Hepatocyte (in vitro differentiated cells): ENCODE data around the gene ZNF28. TPM values are rescaled to one million over a fixed set of nuclear protein-coding genes. Genes with fewer than 3 reads are reported as not detected.
A peak's percentile ranks its signal among the peaks of the same experiment; 100 is the strongest.
"Not testable (repeated sequence)": the region's sequence is repeated elsewhere in the genome, so short reads cannot be mapped to it uniquely, and the experiment has no call there.

Experiments used
- DNase-seq: peaks from one replicate; pipeline ENCODE4 v3.0.0-alpha.2; 2016; ENCODE audit warnings: low spot score
- H2AFZ ChIP-seq: fragments of 200-600 bp; sonication (generic); 2 replicates; pipeline ENCODE4 v1.6.0; 2016; ENCODE audit warnings: antibody characterized with exemption, mild to moderate bottlenecking
- H3K27ac ChIP-seq: fragments of 200-600 bp; sonication (generic); 2 replicates; pipeline ENCODE4 v1.5.1; 2016; ENCODE audit warnings: mild to moderate bottlenecking
- H3K27me3 ChIP-seq: fragments of 200-600 bp; sonication (generic); 2 replicates; pipeline ENCODE4 v1.6.1; 2016
- H3K36me3 ChIP-seq: fragments of 200-600 bp; sonication (generic); replicated peaks from 2 replicates; pipeline ENCODE4 v1.5.1; 2016; ENCODE audit warnings: low read depth; ENCODE audit not compliant: insufficient read depth
- H3K4me1 ChIP-seq: fragments of 200-600 bp; sonication (generic); 2 replicates; pipeline ENCODE4 v1.5.1; 2016; ENCODE audit warnings: mild to moderate bottlenecking, moderate library complexity; ENCODE audit not compliant: insufficient read depth
- H3K4me2 ChIP-seq: fragments of 200-600 bp; sonication (generic); 2 replicates; pipeline ENCODE4 v1.6.0; 2016
- H3K4me3 ChIP-seq: fragments of 200-600 bp; sonication (generic); 2 replicates; pipeline ENCODE4 v1.5.1; 2016; ENCODE audit warnings: mild to moderate bottlenecking
- H3K79me2 ChIP-seq: fragments of 200-600 bp; sonication (generic); 2 replicates; pipeline ENCODE4 v1.6.0; 2017; ENCODE audit warnings: mild to moderate bottlenecking
- H3K9me2 ChIP-seq: fragments of 200-600 bp; sonication (generic); replicated peaks from 2 replicates; pipeline ENCODE4 v1.6.0; 2017; ENCODE audit warnings: mild to moderate bottlenecking; ENCODE audit not compliant: insufficient read depth
- H3K9me3 ChIP-seq: fragments of 200-600 bp; sonication (generic); 2 replicates; pipeline ENCODE4 v1.5.1; 2016; ENCODE audit warnings: low read depth, mild to moderate bottlenecking
- H4K20me1 ChIP-seq: fragments of 200-600 bp; sonication (generic); 2 replicates; pipeline ENCODE4 v1.6.0; 2016; ENCODE audit warnings: mild to moderate bottlenecking; ENCODE audit not compliant: insufficient read depth, poor library complexity, severe bottlenecking
- CTCF ChIP-seq: fragments of 200-600 bp; sonication (generic); IDR thresholded peaks from 2 replicates; pipeline ENCODE4 v1.5.1; 2016; ENCODE audit warnings: antibody characterized with exemption, mild to moderate bottlenecking; ENCODE audit not compliant: poor library complexity
- EZH2 ChIP-seq: fragments of 200-600 bp; sonication (generic); IDR thresholded peaks from 2 replicates; pipeline ENCODE4 v1.6.1; 2016; ENCODE audit warnings: antibody characterized with exemption, mild to moderate bottlenecking, borderline replicate concordance
- EZH2phosphoT487 ChIP-seq: fragments of 200-600 bp; sonication (generic); IDR thresholded peaks from one replicate; pipeline ENCODE4 v1.6.1; 2018; ENCODE audit warnings: antibody characterized with exemption, mild to moderate bottlenecking, low read depth, moderate library complexity; ENCODE audit not compliant: unreplicated experiment, severe bottlenecking
- WGBS: methylation state at CpG from one replicate; pipeline ENCODE4 v1.1.6; 2016; ENCODE audit warnings: low lambda C conversion rate; ENCODE audit errors: missing lambda C conversion rate; 5-methylcytosine and 5-hydroxymethylcytosine counted together
- polyA plus RNA-seq: library from polyadenylated mRNA; unstranded; fragments of >200 nt; fragmentation: Nextera tagmentation; extraction: Ambion mirVana; gene quantifications from 2 replicates; pipeline ENCODE4 v1.2.1, GENCODE V29; 2016
- total RNA-seq: library from RNA; depleted of rRNA; stranded (reverse); fragments of >200 nt; gene quantifications from 2 replicates; pipeline ENCODE4 v1.2.3, GENCODE V29; 2014

ZNF28 gene
- total and polyA plus RNA-seq, 2 experiments from 2014 or later = 17.4 to 22.4 TPM

DNA sequence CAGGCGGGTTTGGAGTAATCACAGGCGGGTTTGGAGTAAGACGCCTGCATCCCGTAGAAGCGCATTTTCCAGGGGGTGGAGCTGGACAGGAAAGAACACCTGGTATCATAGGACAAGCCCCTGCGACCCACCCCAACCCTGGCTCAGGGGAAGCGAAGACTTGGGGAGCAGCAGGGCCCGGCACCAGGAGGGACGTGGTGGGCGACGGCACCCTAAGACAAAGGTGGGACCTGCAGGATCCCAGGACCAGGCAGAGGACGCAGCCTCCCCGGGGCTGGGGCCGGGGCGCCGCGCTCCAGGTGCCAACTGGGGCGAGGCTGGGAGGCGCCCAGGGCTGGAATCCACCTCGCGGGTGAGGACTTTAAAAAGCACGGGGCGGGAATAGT is 35.4 kb downstream of the ZNF28 start:
- 2% methylated on average over 23 of the region's 23 CpGs for WGBS
- TF ChIP-seq EZH2phosphoT487 (no peak), CTCF (no peak), EZH2 (no peak)
- Histone ChIP-seq H3K36me3 (no peaks in the 10 kb centered on the region), H3K4me3 (peak overlapping the region; percentile 61), H3K27me3 (no peaks in the 10 kb centered on the region), H3K4me1 (no peaks in the 10 kb centered on the region), H3K9me3 (no peaks in the 10 kb centered on the region), H3K27ac (peak overlapping the region; percentile 79), H3K4me2 (peak overlapping the region; percentile 93), H3K9me2 (no peaks in the 10 kb centered on the region), H2AFZ (peak overlapping the region; percentile 91), H3K79me2 (peaks cover 22% of the 10 kb centered on the region), H4K20me1 (no peaks in the 10 kb centered on the region)
- DNase-seq = peak; percentile 30

GRCh38 chr19:52785506-52785905 is 35.9 kb downstream of the ZNF28 start:
- H3K79me2 ChIP-seq = peaks cover 22% of the 10 kb centered on the region
- H3K4me1 ChIP-seq = no peaks in the 10 kb centered on the region
- peak overlapping the region; percentile 93 for H3K4me2 ChIP-seq
- no peaks in the 10 kb centered on the region for H4K20me1 ChIP-seq
- H3K9me3 ChIP-seq = no peaks in the 10 kb centered on the region
- 78% methylated on average over 3 of the region's 3 CpGs for WGBS
- H3K36me3 ChIP-seq = no peaks in the 10 kb centered on the region
- H3K4me3 ChIP-seq = peak overlapping the region; percentile 61
- H2AFZ ChIP-seq = peak overlapping the region; percentile 91
- TF ChIP-seq CTCF (no peak), EZH2 (no peak), EZH2phosphoT487 (no peak)
- no peak for DNase-seq
- no peaks in the 10 kb centered on the region for H3K9me2 ChIP-seq
- H3K27ac ChIP-seq = peak overlapping the region; percentile 79
- no peaks in the 10 kb centered on the region for H3K27me3 ChIP-seq

DNA sequence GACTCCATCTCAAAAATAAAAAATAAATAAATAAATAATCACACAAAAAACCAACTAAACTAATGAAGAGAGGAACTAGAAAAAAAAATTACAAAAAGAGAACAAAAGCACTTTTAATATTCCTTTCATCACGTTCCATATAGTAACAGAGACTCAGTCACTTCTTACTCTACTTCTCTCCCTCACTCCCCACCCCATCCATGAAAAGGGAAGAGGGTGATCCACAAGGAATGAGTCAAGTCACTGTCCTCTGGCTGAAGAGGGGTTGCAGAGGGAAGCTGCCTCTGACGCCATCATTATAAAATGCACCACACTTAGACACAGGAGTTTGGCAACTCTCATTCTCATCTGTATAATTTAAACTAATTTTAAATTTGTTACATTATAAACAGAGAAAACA is 38.6 kb downstream of the ZNF28 start:
- not testable (repeated sequence) for H3K27ac ChIP-seq, H3K27me3 ChIP-seq, H2AFZ ChIP-seq, H3K36me3 ChIP-seq, H3K9me3 ChIP-seq, DNase-seq, H3K4me1 ChIP-seq, H3K4me3 ChIP-seq, H3K9me2 ChIP-seq, H4K20me1 ChIP-seq, H3K4me2 ChIP-seq
- 94% methylated on average over 2 of the region's 2 CpGs for WGBS
- H3K79me2 ChIP-seq = peaks cover 22% of the 10 kb centered on the region

DNA sequence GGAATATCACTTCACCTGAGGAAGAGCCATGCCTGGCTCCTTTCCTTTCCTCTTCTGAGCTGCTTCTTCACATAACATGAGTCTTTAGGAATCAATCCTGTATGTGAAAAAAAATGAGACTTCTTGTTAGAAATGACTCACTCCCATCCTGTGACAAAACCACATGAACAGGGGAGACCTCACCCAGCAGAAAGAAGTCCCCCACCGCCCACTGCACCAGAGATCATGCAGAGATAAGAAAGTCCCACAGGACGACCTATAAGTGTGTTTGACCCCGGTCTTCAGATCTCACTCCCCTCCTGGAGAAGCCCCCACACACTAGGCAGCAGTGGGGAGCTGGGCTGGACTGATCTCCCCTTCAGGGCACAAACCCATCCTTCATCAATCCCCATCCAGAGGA is 42.6 kb downstream of the ZNF28 start:
- Histone ChIP-seq H3K27ac (no peak overlapping the region), H3K4me1 (no peaks in the 10 kb centered on the region), H3K4me2 (no peak overlapping the region), H2AFZ (no peak overlapping the region), H3K27me3 (no peaks in the 10 kb centered on the region), H3K36me3 (no peaks in the 10 kb centered on the region), H4K20me1 (no peaks in the 10 kb centered on the region), H3K79me2 (peaks cover 11% of the 10 kb centered on the region), H3K9me3 (no peaks in the 10 kb centered on the region), H3K9me2 (no peaks in the 10 kb centered on the region), H3K4me3 (no peak overlapping the region)
- whole genome bisulfite sequencing = 70% methylated on average over 3 of the region's 3 CpGs
- DNase-seq = no peak
- TF ChIP-seq CTCF (no peak), EZH2 (no peak), EZH2phosphoT487 (no peak)

GRCh38 chr19:52756447-52756846 is 65.0 kb downstream of the ZNF28 start:
- not testable (repeated sequence) for H3K4me3 ChIP-seq, H4K20me1 ChIP-seq, H3K4me2 ChIP-seq, H3K9me3 ChIP-seq, H3K79me2 ChIP-seq, H2AFZ ChIP-seq, H3K27ac ChIP-seq, H3K4me1 ChIP-seq, H3K36me3 ChIP-seq, H3K9me2 ChIP-seq, H3K27me3 ChIP-seq, DNase-seq
- 92% methylated on average over 2 of the region's 2 CpGs for WGBS
